GM12873 (cell line): ENCODE measurements around the gene GALNT2.

ENCODE experiments used
- TF ChIP-seq, protein P1 (sequence below): IDR thresholded peaks from 2 replicates; pipeline ENCODE4 v1.5.1; 2012; ENCODE audit warnings: low read depth, mild to moderate bottlenecking, moderate library complexity, low read length, control low read depth; ENCODE audit not compliant: insufficient read depth; ENCODE audit errors: missing control alignments

GALNT2 gene

DNA sequence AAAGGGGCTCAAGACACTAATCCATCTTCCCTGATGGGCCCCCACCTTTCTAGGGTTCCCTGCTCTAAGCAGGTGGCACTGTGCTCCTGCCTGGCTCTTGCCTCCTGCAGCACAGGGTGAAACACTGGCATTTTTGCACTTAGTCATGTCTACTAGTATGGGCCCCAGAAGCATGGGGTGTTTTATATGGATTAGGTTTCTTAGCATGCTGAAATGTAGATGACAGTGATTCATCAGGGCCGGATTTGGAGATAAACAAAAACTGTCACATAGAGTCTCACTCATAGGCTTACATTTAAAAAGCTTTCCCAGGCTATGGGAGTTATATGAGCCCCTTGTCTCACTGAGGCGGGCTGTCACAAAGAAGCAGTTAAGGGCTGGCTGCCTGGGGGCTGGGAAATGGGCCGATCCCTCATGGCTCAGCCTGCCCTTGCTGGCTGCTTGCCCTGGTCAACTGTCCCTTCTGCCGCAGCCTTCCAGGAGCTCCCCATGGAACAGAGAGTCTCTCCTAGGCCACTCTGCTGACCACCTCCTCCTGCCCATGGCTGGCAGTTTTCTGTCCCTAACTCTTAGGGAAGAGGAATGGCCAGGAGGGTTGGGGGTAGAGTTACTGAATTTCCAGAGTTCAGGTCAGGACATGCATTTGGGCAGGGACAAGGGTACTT lies 6.5 kb downstream of the GALNT2 start:
- TF ChIP-seq, protein P1, sequence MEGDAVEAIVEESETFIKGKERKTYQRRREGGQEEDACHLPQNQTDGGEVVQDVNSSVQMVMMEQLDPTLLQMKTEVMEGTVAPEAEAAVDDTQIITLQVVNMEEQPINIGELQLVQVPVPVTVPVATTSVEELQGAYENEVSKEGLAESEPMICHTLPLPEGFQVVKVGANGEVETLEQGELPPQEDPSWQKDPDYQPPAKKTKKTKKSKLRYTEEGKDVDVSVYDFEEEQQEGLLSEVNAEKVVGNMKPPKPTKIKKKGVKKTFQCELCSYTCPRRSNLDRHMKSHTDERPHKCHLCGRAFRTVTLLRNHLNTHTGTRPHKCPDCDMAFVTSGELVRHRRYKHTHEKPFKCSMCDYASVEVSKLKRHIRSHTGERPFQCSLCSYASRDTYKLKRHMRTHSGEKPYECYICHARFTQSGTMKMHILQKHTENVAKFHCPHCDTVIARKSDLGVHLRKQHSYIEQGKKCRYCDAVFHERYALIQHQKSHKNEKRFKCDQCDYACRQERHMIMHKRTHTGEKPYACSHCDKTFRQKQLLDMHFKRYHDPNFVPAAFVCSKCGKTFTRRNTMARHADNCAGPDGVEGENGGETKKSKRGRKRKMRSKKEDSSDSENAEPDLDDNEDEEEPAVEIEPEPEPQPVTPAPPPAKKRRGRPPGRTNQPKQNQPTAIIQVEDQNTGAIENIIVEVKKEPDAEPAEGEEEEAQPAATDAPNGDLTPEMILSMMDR, result no peak

DNA sequence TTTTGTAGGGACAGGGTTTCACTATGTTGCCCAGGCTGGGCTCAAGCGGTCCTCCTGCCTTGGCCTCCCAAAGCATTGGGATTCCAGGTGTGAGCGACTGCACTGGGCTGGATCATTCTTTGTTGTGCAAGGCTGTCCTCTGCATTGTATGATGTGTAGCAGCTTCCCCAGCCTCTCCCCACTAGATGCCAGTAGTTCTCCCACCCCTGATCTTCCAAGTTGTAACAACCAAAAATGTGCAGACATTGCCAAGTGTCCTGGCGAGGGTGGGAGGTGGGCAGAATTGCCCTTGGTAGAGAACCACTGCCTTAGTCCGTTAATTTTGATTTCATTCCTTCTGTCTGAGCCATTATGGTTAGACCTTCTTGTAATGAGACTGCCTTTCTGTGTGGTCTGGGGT lies 7.2 kb downstream of the GALNT2 start:
- TF ChIP-seq, protein P1, result no peak

DNA sequence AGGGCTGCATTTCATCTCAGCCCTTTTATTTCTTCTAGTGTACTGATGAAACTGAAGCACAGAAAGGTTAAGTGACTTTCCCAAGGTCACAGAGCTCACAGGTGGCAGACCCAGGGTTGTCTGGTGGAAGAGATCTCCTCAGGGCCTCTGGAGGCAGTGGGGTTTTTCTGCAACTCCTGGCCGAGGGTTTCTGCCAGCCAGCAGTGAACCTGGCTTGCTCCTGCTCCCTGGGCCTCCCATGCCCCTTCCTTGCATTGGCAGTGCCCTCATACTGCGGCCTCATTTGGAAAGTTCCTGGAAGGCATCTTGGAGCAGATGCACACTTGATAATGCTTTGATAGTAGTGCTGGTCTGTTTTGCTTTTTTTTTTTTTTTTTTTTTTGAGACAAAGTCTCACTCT lies 7.7 kb downstream of the GALNT2 start:
- TF ChIP-seq, protein P1, result no peak

DNA sequence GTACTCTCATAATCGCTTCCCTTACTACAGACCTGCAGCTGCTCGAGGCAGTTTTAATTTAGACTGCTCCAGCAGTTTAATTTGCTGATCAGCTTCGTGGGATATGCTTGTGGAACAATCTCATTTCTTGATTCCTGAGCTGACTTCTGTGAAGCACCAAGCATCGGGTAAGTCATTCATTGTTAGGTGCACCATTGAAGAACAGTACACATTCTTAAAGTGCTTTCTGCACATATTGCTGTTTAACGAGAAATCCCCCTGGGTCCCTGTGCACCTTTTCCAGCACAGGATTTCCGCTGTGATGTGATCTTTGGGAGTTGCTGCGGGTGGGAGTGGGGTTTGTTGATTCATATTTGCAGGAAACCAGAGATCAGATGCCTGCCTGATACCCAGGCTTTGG lies 9.1 kb downstream of the GALNT2 start:
- TF ChIP-seq, protein P1, result no peak

DNA sequence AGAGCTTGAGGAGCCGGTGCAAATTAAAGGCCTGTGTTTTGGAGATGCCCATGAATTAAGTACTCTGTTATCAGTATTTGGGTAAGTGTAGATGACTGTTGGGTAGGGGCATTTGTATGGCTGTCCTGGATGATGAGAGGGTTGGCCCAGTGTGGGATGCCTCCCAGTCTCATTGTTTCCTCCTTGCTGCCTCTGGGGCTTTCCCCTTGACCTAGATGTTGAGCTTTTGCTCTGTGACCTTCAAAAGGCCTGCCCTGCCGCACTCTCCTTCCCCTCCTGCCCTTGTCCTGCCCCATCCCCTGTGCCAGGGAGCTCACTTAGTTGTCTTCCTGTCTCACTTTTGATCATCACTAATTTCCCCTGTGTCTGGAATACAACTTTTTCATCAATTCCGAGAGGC lies 10.0 kb downstream of the GALNT2 start:
- TF ChIP-seq, protein P1, result no peak

DNA sequence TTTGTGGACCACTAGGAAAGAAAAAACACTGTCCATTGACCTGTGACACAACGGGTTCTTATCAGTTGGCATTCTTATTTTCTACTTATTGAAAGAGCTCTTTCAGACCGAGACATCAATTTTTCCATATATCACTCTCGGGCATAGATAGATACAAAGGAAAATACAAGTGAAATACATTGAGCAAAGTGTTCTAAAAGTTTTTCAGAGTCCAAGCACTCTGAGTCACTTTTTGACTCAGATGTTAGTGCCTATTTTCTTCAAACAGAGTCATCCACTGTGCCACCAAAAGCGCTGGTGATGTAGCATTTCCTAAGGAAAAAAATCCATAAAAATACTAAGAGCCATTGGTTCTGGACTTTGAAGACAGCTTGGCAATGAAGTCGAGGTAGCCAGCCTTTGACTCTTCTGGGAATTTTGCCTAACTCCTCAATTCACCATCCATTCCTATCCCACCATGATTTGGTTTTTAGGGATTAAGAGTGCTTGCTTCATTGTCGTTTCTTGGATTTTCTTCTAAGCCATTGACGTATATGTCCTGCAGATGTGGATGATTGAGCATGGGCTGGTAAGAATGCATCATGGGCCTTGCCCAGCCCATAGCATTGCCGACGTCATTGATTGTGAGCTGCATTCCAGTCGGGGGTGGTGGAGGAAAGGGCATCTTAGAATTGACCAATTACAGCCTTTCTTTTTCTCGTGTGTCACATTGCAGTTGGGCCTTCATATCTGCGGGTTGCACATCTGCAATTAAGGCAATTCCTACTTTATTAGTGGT lies 10.6 kb downstream of the GALNT2 start:
- TF ChIP-seq, protein P1, result no peak

DNA sequence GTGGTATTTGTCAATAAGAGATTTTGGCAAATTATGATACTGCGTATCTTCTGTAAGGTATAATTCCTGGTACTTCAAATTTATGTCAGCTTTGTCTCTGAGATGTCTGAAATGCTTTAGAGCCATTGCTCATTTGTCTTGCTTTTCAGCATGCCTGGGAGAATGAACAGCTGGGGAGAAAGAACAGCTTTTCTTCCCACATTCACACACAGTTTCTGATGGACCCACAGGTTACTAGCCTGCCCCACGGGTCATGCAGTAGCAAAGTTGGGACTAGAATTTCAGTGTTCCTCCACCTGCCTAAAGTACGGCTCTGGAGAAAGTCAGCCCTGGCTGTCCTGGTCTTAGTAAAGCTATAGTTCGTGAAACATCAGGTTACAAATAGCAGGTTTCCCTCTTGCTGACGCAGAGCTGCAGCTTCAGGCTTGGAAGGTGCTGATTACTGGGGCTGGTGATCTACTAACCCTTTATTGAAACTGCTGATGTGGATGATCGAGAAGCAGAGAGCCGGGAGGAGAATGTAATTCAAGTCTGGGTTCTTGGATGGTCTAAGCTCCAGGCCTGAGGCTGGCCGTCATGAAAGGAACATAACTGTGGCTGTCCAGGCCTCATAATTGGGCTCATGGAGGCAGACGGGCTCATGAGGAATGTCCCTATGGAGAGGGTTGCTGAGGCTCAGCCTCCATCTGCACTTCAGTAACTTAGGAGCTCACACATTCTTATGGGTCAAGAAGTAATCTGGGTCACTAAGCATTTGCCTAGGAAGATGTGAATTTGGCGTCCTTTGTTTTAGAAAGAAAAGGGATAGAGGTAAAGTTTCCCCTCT lies 12.4 kb downstream of the GALNT2 start:
- TF ChIP-seq, protein P1, result no peak
